ENCODE measurements around the gene GSC2.

The GSC2 gene

DNA sequence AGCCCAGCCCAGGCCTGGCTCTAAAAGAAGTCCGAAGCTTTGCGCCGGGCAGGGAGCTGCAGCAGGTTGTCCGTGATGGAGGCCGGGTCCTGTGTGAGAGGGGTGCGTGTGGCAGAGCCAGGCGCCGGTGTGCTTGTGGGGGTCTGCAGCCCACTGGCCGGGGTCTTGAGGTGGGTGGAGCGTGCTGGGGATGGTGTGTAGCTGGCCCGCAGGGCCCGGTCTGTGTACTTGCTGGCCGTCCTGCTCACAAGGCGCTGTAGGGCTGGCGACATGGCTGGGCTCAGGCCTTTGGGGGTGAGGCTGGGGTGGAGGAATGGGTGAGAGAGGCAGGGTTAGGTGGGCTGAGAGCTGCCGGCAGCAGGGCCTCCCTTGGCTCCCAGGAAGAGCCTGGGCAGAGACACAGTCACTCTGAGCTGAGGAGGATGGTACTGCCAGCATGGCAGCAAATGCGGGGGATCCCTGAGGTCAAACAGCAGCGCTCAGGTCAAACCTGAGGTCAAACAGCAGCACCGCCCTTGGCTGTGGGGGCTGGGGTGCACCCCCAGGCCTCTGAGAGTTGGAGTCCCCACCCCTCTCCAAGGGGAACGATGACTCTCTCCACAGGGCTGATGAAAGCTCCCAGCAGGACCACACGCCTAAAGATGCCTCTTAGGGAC, 15.8 kb downstream of the GSC2 start:
- DNase-seq, result no peak

DNA sequence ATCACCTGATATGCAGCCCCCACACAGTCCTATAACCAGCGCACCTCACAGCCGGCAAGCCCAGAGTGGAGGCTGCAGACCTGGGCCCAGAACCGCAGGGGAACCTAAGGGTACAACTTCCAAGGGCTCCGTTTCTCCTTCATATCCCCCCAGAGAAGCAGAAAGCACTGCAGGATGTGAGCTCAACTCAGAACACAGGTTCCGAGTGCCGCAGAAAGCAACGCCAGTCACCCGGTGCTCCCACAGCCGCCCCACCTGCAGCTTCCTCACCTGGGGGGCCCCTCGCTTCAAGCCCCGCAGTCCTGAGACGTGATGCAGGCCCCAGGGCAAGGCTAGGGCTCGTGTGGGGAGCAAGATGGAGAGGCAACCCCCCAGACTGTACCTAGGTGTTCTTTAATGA, 16.5 kb downstream of the GSC2 start:
- no peak for DNase-seq

GRCh38 chr22:19132693-19133400, 17.2 kb downstream of the GSC2 start:
- no peak for DNase-seq

GRCh38 chr22:19132153-19132552, 17.9 kb downstream of the GSC2 start:
- no peak for DNase-seq

GRCh38 chr22:19131685-19132015, 18.4 kb downstream of the GSC2 start:
- no peak for DNase-seq

DNA sequence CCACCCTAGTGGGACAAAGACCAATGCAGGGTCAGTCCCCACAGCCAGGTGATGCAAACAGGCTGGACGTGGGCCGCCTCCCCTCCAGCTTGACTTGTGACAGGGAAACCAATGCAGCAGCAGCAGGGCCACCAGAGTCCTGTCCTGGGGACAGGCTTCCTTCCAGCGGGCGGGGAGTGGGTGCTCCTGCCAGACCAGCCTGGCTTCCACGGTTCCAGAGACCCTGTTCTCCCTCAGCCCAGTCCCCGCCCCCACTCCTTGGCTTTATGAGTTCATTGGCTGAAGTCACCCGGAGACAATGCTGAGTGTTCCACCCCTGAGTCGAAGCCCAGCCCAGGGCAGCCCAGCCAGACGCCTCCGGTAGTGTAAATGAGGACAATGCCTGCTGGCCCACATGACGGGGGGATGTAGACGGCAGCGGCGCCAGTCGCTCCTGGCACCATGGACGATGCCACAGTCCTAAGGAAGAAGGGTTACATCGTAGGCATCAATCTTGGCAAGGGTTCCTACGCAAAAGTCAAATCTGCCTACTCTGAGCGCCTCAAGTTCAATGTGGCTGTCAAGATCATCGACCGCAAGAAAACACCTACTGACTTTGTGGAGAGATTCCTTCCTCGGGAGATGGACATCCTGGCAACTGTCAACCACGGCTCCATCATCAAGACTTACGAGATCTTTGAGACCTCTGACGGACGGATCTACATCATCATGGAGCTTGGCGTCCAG, 19.0 kb downstream of the GSC2 start, which contains the start of gene TSSK2:
Gene TSSK2, plus strand, starts transcription at position 350 of the 726 bp plus-strand sequence. Its CDS starts 92 bp downstream, at position 442.
- DNase-seq, result peak in 5 of 58 donors; percentile 15 to 54 (median 33)

- DNase-seq, result no peak
Measured at GRCh38 chr22:19129871-19130270, 20.2 kb downstream of the GSC2 start.

DNA sequence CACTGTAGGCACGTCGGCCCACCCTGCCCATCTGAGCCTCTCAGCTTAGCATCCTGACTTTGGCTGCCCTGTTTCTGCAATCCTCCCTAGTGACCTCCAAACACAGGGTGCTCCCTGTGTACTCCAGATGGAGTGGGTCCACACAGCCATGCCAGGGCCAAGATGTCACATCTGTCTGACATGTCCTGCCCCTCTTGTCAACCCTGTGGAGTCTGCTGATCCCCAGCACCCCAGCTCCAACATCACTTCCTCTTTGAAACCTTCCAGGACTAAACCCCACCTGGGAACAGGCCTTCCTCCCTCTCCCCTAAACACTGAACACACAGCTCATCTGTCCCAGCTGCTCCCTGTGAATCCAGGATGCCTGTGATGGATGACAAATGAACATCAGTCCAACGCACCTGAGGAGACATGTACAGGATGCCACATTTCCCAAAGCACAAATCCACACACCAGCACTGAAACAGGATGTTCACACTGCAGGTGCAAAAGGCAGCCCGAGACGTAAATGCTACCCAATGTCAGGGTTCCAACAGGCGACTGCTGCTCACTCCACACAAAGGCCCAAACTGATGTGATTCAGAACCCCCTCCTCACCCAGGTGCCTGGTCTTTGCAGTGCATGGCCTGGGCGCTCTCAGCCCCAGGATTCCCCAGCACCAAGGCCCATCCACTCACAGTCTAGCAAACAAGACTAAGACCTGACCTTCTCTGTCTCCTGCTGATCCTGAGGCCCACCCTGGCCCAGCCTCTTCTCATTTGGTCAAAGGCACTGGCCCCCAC, 21.0 kb downstream of the GSC2 start:
- no peak for DNase-seq

DNA sequence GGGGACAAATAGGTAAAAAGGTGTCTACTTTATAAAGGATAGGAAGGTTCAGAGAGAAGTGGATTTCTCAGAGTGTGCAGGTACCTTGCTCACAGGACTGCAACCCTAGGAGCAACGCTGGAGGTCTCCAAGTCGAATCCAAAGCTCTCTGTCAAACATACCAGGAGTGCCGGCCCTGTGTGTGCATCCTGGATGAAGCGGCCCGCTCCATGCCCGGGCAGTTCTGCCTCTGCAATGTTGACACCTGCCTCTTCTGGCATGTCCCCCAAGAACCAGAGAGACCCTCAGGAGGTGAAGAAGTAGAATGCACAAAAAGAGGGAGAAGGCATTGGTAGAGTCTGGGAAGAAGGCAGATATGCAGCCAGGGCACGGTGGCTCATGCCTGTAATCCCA, 22.1 kb downstream of the GSC2 start:
- no peak for DNase-seq

DNA sequence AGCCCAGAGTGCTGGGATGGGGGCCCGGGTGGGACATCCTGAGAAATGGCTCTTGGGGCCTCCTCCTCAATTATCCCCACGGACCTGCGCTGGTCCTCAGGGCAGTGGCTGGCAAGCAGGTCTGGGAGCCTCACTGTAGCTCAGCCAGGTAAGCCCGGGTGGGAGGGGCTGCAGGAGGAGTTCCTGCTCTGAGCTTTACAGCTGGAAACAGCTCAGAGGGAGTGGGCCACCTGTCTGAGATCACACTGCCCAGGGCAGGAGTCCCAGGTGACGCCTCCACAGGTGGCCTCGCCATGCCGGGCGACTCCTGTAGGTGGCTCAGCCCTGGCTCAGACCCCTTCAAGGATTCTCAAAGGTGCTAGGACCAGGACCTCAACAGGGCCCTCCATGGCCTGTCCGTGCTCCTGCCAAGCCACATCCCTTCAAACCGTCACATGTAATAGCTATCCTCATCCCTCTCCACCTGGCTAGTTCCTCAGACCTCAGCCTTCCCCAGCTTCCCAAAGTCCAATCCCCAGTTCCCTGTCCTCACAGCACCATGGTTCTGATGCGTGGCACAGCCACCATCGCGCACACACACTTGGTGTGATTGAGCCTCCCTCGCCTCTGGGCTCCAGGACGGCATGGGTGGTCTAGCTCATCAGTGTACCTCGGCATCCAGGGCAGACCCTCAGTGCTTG, 22.6 kb downstream of the GSC2 start:
- no peak for DNase-seq

GRCh38 chr22:19126309-19127273, 23.5 kb downstream of the GSC2 start:
- no peak for DNase-seq

DNA sequence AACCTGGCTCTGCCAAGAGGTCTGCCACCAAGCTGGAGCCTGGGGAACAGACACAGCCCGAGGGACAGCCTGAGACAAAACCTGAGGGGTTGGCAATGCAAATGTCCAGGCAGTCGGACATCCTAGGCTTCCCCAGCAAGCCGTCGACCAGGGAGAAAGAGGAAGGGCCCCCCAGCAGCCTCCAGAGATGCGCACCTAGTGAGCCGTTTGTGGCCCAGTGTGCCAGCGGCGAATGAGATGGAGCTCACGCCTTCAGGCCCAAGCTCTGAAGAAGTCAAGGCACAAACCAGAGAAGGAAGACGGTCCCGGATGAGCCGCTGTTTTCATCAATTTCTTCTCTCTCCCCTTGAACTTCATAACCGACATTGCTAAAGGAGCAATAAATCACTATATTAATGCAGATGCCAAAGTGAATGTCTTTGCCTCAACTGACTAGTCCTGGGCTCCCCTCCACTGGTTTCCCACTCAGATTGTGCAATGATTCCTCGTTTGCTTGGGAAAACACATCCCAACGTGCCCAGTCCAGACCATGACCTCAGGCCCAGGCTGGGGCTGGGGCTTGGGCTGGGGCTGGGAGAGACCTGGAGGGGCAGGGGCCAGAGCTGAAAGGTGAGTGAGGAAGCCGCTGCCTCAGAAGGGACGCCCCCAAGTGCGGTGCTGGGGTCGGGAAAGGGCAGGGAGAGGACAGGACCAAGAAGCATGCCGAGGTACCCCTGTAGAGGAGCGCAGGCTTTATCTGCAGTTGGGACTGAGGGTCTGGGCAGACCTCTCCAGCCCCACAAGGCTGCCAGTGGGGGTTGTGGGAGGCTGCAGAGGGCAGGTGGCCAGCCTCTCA, 24.4 kb downstream of the GSC2 start:
- DNase-seq, result no peak

DNA sequence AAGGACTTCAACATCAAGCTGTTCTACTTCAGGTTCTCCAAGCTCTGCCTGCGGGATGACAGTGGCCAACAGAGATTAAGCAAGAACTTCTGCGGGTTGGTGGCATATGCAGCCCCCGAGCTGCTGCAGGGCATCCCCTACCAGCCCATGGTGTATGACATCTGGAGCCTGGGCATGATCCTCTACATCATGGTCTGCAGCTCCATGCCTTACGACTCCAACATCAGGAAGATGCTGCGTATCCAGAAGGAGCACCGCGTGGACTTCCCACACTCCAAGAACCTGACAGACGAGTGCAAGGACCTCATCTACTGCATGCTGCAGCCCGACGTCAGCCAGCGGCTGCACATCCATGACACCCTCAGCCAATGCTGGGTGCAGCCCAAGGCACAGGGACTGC, 25.1 kb downstream of the GSC2 start:
- no peak for DNase-seq

DNA sequence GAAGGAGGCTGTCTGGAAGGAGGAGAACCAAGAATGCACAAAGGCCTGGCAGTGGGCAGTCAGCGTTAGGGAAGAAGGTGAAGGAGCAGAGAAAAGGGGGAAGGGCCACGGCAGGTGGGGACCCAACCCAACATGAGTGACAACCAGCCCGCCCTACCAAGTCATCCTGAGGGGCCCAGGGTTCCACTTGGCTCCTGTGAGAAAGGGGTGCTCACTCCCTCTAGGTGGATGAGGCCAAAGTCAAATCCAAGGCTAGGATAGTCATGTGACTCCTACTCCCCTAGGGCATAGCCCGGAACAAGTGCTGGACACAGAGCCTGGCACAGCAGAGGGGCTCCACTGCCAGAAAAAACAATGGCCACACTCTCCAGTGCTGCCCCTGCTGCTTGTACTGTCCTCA, 25.7 kb downstream of the GSC2 start:
- peak in 3 of 58 donors; percentile 30 to 48 (median 32) for DNase-seq

DNA sequence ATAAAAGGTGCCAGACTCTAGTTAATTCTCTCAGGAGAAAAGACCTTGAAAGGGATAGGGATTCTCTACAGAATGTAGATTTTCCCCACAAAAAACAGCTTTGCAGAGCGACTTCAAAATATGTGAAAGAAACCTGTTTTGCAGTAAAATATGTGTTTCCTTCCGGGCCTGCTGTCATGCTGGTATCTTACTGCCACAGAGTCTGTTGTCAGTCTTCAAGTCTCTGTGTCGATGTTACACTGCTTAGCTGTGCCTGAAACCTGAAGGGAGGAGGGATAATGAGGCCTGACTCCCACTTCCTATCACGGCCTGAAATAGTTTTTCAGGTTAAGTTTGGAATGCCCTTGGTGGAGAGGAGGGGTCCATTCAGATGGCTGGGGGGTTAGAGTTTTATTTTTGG, 26.2 kb downstream of the GSC2 start:
- no peak for DNase-seq

DNA sequence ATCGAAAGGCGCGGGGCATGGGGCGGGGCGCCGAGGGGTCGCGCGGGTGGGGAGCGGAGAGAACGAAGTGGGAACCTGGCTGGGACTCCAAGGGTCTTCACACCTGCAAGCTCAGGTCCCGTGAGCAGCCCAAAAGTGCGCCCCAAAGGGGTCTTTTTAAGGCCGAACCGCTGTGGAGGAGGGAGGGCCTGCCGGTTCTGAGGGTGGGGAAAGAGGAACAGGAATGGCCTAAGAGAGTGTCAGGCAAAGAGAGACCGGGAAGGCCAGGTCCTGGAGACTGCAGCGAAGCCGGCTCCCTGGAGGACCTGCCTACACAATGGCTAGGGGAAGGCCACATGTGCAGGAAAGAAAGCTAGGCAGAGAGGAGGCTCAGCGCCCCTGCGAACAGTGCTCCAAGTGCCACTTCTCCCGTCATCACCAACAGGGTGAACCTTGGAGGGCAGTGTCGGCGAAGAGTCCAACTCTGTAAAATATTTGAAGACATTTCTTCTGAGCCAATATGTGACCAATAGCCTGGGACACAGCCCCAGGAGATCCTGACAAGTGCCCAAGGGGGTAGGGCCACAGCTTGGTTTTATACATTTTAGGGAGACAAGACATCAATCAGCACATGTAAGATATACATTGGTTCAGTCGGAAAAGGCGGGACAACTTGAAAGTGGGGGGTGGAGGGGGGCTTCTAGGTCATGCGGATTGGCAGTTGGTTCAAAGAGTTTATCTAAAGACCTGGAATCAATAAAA, 27.2 kb downstream of the GSC2 start:
- DNase-seq, result peak in 3 of 58 donors; percentile 56 to 59 (median 57)

DNA sequence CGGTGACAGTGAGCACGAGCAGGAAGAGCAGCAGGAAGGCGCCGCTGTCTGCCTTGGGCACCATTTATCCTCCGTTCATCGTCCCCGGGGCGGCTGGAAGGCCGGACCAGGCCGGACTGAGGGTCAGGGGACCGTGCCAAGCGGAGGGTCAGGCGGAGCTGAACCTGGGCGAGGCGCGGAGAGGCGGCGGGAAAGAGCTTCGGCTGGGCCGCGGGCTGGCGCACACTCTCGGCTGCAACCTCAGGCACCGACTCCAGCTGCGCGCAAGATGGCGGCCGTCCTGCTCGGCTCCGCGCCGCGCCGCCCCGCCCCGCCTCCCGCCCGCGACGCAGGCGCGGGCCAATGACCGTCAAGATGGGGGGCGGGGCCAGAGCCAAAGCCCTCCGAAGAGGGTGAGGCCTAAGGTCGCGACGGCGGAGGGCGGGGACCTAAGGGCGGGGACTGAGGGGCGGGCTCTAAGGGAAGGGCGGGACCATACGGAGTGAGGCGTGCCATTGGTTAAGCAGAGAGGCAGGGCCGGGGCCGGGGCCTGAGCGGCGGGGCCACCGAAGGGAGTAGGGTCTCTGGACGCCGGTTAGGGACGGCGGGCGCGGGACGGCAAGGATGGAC, 27.8 kb downstream of the GSC2 start, which contains the start of gene DGCR2:
Gene DGCR2, minus strand, starts transcription at position 270 of the 609 bp plus-strand sequence. Its CDS starts 206 bp downstream, at position 64.
- DNase-seq, result peak; percentile 31 to 99 (median 95)

Measured in anterior cingulate cortex (tissue), 58 donors.